GM12878 (cell line): ENCODE results near the gene METTL16. TPM values are rescaled to one million over a fixed set of nuclear protein-coding genes. Genes with fewer than 3 reads are reported as not detected.

Source experiments
- ATAC-seq: fragments of 200-7000 bp; cut with Tn5 transposase; 3 replicates; pipeline ENCODE4 v1.9.1; 2020; ENCODE audit warnings: mild to moderate bottlenecking, moderate library complexity
- BruUV-seq: library from RNA; stranded (reverse); fragments of 400-500 nt; replicated peaks from 2 replicates; lab custom pipeline; 2021; lab: Mats Ljungman, UMichigan
- CTCF ChIA-PET: fragments of 300-600 bp; sonication (Branson Sonifier 250); formaldehyde crosslinking; extraction: SDS; loops from one replicate; lab custom pipeline; 2021; ENCODE audit warnings: inconsistent platforms; lab: Yijun Ruan, JAX
- POLR2A ChIA-PET: fragments of 350-600 bp; formaldehyde crosslinking; extraction: SDS; loops from one replicate; lab custom pipeline; 2021; ENCODE audit warnings: inconsistent platforms; lab: Charles Lee
- RAD21 ChIA-PET: fragments of 300-600 bp; sonication (Branson Sonifier 250); formaldehyde crosslinking; loops from one replicate; lab custom pipeline; 2023; ENCODE audit warnings: antibody characterized with exemption; ENCODE audit not compliant: unreplicated experiment; lab: Charles Lee
- SMC1A ChIA-PET: fragments of 300-600 bp; sonication (Branson Sonifier 250); formaldehyde crosslinking; loops from one replicate; lab custom pipeline; 2023; ENCODE audit not compliant: unreplicated experiment, uncharacterized antibody; lab: Charles Lee
- DNase-seq: peaks from one replicate; pipeline ENCODE4 v3.0.0-alpha.2; 2011; ENCODE audit warnings: low read depth, low spot score
- FAIRE-seq: peaks from 3 replicates; lab custom pipeline; 2011; peaks lifted over from hg19 to GRCh38; lab: Jason Lieb, UNC
- H2AFZ ChIP-seq: 2 replicates; pipeline ENCODE4 v1.6.0; 2011; ENCODE audit warnings: low read depth, low read length, control low read depth; ENCODE audit not compliant: control insufficient read depth
- H3K27ac ChIP-seq: 2 replicates; pipeline ENCODE4 v1.5.1; 2011; ENCODE audit warnings: control low read depth; ENCODE audit not compliant: control insufficient read depth, insufficient read depth
- H3K27me3 ChIP-seq, 2 experiments: replicated peaks in 1 of 2; 2 replicates each; pipeline versions ENCODE4 v1.6.0 to v1.6.1; 2011; ENCODE audit warnings: low read length in 1 of 2; ENCODE audit not compliant: control insufficient read depth in 2 of 2, insufficient read depth in 2 of 2
- H3K36me3 ChIP-seq, 2 experiments: 2 replicates each; pipeline ENCODE4 v1.5.1; 2011; ENCODE audit warnings: low read length in 1 of 2; ENCODE audit not compliant: control insufficient read depth in 2 of 2, insufficient read depth in 2 of 2
- H3K4me1 ChIP-seq: 2 replicates; pipeline ENCODE4 v1.6.1; 2011; ENCODE audit warnings: mild to moderate bottlenecking, low read length, moderate library complexity, mixed read lengths; ENCODE audit not compliant: control insufficient read depth, insufficient read depth
- H3K4me2 ChIP-seq: 2 replicates; pipeline ENCODE4 v1.6.0; 2011; ENCODE audit warnings: control low read depth; ENCODE audit not compliant: control insufficient read depth, insufficient read depth
- H3K4me3 ChIP-seq: fragments of 200-600 bp; sonication (generic); 2 replicates; pipeline ENCODE4 v1.5.1; 2016
- H3K79me2 ChIP-seq: 2 replicates; pipeline ENCODE4 v1.6.0; 2011; ENCODE audit warnings: low read length; ENCODE audit not compliant: control insufficient read depth, insufficient read depth
- H3K9ac ChIP-seq: 2 replicates; pipeline ENCODE4 v1.8.0; 2011; ENCODE audit warnings: low read length, control low read depth, mixed read lengths; ENCODE audit not compliant: control insufficient read depth, insufficient read depth
- H3K9me3 ChIP-seq: replicated peaks from 3 replicates; pipeline ENCODE4 v1.5.1; 2011; ENCODE audit warnings: mild to moderate bottlenecking, low read length; ENCODE audit not compliant: control insufficient read depth, insufficient read depth
- H4K20me1 ChIP-seq: 2 replicates; pipeline ENCODE4 v1.6.0; 2011; ENCODE audit not compliant: control insufficient read depth, insufficient read depth
- ATF7 ChIP-seq: fragments of 450-650 bp; IDR thresholded peaks from 2 replicates; pipeline ENCODE4 v1.6.1; 2016; ENCODE audit warnings: low read depth, mild to moderate bottlenecking
- CHD1 ChIP-seq: IDR thresholded peaks from 2 replicates; pipeline ENCODE4 v1.6.1; 2012; ENCODE audit warnings: low read depth, low read length, improper control_type of control experiment
- DPF2 ChIP-seq: fragments of 450-650 bp; IDR thresholded peaks from 2 replicates; pipeline ENCODE4 v1.6.1; 2017; ENCODE audit warnings: mild to moderate bottlenecking
- ELK1 ChIP-seq: IDR thresholded peaks from 2 replicates; pipeline ENCODE4 v1.6.1; 2012; ENCODE audit warnings: low read depth, low read length, improper control_type of control experiment
- EP300 ChIP-seq, 2 experiments: fragments of 150-350 bp in 1 of 2; IDR thresholded peaks; 2 replicates each; pipeline ENCODE4 v1.6.1; 2011 to 2012; ENCODE audit warnings: low read depth in 2 of 2, low read length in 2 of 2, borderline replicate concordance in 1 of 2, improper control_type of control experiment in 1 of 2, inconsistent platforms in 1 of 2; ENCODE audit not compliant: control insufficient read depth in 1 of 2
- FOXK2 ChIP-seq: fragments of 450-650 bp; IDR thresholded peaks from 2 replicates; pipeline ENCODE4 v1.6.1; 2017; ENCODE audit warnings: mild to moderate bottlenecking, moderate library complexity
- IRF5 ChIP-seq: fragments of 450-650 bp; IDR thresholded peaks from 2 replicates; pipeline ENCODE4 v1.6.1; 2017; ENCODE audit warnings: borderline replicate concordance
- JUND ChIP-seq: IDR thresholded peaks from 2 replicates; pipeline ENCODE4 v1.6.1; 2012; ENCODE audit warnings: low read depth, mild to moderate bottlenecking, low read length, improper control_type of control experiment, moderate library complexity
- MTA3 ChIP-seq: IDR thresholded peaks from 2 replicates; pipeline ENCODE4 v1.6.1; 2012; ENCODE audit warnings: low read length, inconsistent platforms, borderline replicate concordance
- MYB ChIP-seq: fragments of 150-350 bp; IDR thresholded peaks from 2 replicates; pipeline ENCODE4 v1.6.1; 2014; ENCODE audit warnings: mild to moderate bottlenecking, low read depth, low read length, borderline replicate concordance
- NFYA ChIP-seq: IDR thresholded peaks from 2 replicates; pipeline ENCODE4 v1.6.1; 2011; ENCODE audit warnings: low read depth, mild to moderate bottlenecking, low read length, improper control_type of control experiment, borderline replicate concordance
- NKRF ChIP-seq: fragments of 450-650 bp; conservative IDR thresholded peaks from 2 replicates; pipeline ENCODE4 v1.6.1; 2017; ENCODE audit warnings: mild to moderate bottlenecking, moderate library complexity
- NR2C1 ChIP-seq: fragments of 450-650 bp; IDR thresholded peaks from 2 replicates; pipeline ENCODE4 v1.6.1; 2017; ENCODE audit warnings: antibody characterized with exemption, mild to moderate bottlenecking, moderate library complexity
- PML ChIP-seq: IDR thresholded peaks from 2 replicates; pipeline ENCODE4 v1.6.1; 2012; ENCODE audit warnings: low read length, inconsistent platforms
- RAD21 ChIP-seq: IDR thresholded peaks from 2 replicates; pipeline ENCODE4 v1.6.1; 2011; ENCODE audit warnings: mild to moderate bottlenecking, low read depth, low read length, moderate library complexity; ENCODE audit not compliant: insufficient read depth
- RAD51 ChIP-seq: fragments of 450-650 bp; IDR thresholded peaks from 2 replicates; pipeline ENCODE4 v1.6.1; 2016; ENCODE audit warnings: moderate library complexity, mild to moderate bottlenecking, inconsistent platforms
- SPI1 ChIP-seq: IDR thresholded peaks from 2 replicates; pipeline ENCODE4 v1.6.1; 2011; ENCODE audit warnings: low read depth, mild to moderate bottlenecking, low read length, moderate library complexity, borderline replicate concordance; ENCODE audit not compliant: insufficient read depth
- ZNF24 ChIP-seq: fragments of 450-650 bp; IDR thresholded peaks from 2 replicates; pipeline ENCODE4 v1.6.1; 2017; ENCODE audit warnings: antibody characterized with exemption, mild to moderate bottlenecking
- WGBS: methylation state at CpG from one replicate; pipeline ENCODE4 v1.1.6; 2016; ENCODE audit warnings: low lambda C conversion rate; ENCODE audit not compliant: insufficient replicate concordance, insufficient coverage; ENCODE audit errors: missing lambda C conversion rate; 5-methylcytosine and 5-hydroxymethylcytosine counted together
- in situ Hi-C: fragments of 300-500 bp; cut with MboI; formaldehyde crosslinking; loops from 9 replicates; pipeline ENCODE4 v1.14.3; 2018; ENCODE audit warnings: mixed read lengths
- intact Hi-C: fragments of 100-400 bp; cut with micrococcal nuclease; formaldehyde crosslinking; loops from one replicate; pipeline ENCODE4 v1.14.2; 2022; ENCODE audit not compliant: unreplicated experiment
- polyA plus RNA-seq, 11 experiments: library from polyadenylated mRNA; depleted of rRNA in 4 of 11; unstranded in 6 of 11; stranded (reverse) in 5 of 11; fragments of >200 nt; fragmentation: Nextera tagmentation in 4 of 11; fragmentation: Illumina TruSeq in 1 of 11; extraction: Ambion mirVana in 4 of 11; extraction: Trizol in 1 of 11; gene quantifications; 1 replicate in 1 of 11; 2 replicates in 10 of 11; pipeline versions ENCODE4 v1.2.1 to v1.2.3, GENCODE V29; 2011 to 2016; ENCODE audit warnings: inconsistent platforms in 2 of 11, missing spikeins in 2 of 11, low read depth in 1 of 11
- total RNA-seq, 4 experiments: library from RNA; depleted of rRNA in 3 of 4; stranded (reverse); fragments of >200 nt in 3 of 4; fragmentation: Illumina TruSeq in 1 of 4; extraction: Trizol in 1 of 4; gene quantifications; 2 replicates each; pipeline versions ENCODE4 v1.2.1 to v1.2.3, GENCODE V29; 2013 to 2021
- TF ChIP-seq, protein P1 (sequence below): IDR thresholded peaks from 2 replicates; pipeline ENCODE4 v1.6.1; 2012; ENCODE audit warnings: low read depth, low read length, improper control_type of control experiment

The METTL16 gene
- total and polyA plus RNA-seq, 10 of the 15 experiments (the other 5 are each of a cell fraction or from before 2014, with no cell fraction given), result 15.6 to 34.3 (median 23.7) TPM

DNA sequence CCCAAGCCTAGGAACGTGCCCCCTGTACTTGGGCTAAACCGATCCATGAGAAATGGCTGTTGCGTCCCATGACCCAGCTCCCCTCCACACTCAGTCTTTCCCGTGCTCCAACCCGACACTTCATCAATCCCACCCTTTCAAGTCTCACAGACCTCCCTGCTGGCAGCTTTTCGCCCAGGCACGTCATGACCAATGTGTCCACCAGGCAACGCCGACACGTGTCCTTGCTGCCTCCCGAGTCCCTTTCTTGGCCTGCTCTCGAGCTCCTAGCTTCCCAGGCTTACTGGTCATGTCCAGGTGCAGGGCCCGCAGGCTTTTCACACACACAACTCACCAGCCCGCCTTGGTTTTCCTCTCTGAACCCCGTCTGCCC lies 123.0 kb downstream of the METTL16 start (continued):
- no peak for TF ChIP-seq NKRF

DNA sequence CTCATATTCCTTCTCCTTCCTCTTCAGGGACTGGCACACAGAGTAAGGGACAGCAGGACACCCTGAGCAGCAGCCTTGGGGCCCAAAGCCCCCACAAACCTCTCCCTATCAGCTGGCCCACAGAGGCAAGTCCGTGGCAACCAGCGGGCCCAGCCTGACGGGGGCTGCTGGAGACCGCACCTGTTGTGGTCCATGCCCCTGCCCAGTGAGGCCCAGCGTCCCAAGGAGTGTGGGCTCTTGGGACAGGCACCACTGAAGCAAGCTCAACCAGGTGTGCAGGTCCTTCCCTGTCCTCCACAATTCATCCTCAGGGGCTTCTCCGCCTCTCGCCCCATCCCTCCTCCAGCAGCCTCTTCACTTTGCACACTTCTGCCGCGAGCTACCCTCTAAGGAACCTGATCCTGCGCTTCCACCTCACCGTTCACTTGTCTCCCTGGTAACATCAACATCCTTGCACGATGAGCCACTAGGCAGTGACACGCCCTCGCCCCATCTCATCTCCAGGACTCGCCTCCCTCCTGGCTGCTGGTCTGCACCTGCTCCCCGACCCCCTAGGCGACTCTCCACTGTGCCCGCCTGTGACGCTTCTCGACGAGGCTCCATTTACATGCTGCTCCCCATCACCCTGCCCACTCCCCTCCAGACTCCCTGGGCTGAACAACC lies 123.5 kb downstream of the METTL16 start:
- ChIA-PET SMC1A (no interaction called here), RAD21 (no interaction called here), CTCF (interaction anchor here (12.3 kb wide), 1 partner anchor 27 kb away, joined by 597 read pairs; no protein-coding TSS in a partner anchor), POLR2A (no interaction called here)
- no peak overlapping the region for H3K4me2 ChIP-seq
- no peak overlapping the region for H2AFZ ChIP-seq
- no peaks in the 10 kb centered on the region for H4K20me1 ChIP-seq
- 86% methylated on average over 21 of the region's 21 CpGs for WGBS
- BruUV-seq, result no TSS peak
- no peak overlapping the region for H3K27ac ChIP-seq
- no peaks in the 10 kb centered on the region for H3K9me3 ChIP-seq
- in situ Hi-C loops (no loop called here), intact Hi-C loops (no loop called here)
- peaks cover 4 to 7% of the 10 kb centered on the region in 2 experiments; a peak in 2 of 4 replicates for H3K36me3 ChIP-seq
- DNase-seq, result no peak
- H3K27me3 ChIP-seq, result no peaks in the 10 kb centered on the region
- no peak for TF ChIP-seq FOXK2
- TF ChIP-seq NFYA, result no peak
- TF ChIP-seq ZNF24, result no peak
- no peak for TF ChIP-seq MYB
- TF ChIP-seq, protein P1, sequence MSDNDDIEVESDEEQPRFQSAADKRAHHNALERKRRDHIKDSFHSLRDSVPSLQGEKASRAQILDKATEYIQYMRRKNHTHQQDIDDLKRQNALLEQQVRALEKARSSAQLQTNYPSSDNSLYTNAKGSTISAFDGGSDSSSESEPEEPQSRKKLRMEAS, result no peak
- no peak for TF ChIP-seq ATF7
- TF ChIP-seq IRF5, result no peak
- TF ChIP-seq PML, result no peak
- no peak for TF ChIP-seq MTA3
- TF ChIP-seq DPF2, result no peak
- TF ChIP-seq EP300 (IDR thresholded peaks at IDR 0.05; ENCODE audit: borderline replicate concordance in 1 of 2, control insufficient read depth in 1 of 2, low read depth in 2 of 2, low read length in 2 of 2), result no peak
- no peak for TF ChIP-seq JUND
- no peak for TF ChIP-seq RAD51
- no peak for TF ChIP-seq RAD21
- TF ChIP-seq ELK1, result no peak
- TF ChIP-seq CHD1, result no peak
- TF ChIP-seq NR2C1, result no peak
- no peak for TF ChIP-seq SPI1
- no peak for ATAC-seq
- no peak overlapping the region for H3K4me3 ChIP-seq
- H3K4me1 ChIP-seq, result peaks cover 9% of the 10 kb centered on the region; the same call in 1 of the 2 replicates
- no peaks in the 10 kb centered on the region; the same call in 1 of the 2 replicates for H3K79me2 ChIP-seq
- H3K9ac ChIP-seq, result no peak overlapping the region
- FAIRE-seq, result no peak
